IPS-18c (cell line): ENCODE data around the gene NEU3.
"Not testable (repeated sequence)": the region's sequence is repeated elsewhere in the genome, so short reads cannot be mapped to it uniquely, and the experiment has no call there.

Experiments
- H3K4me3 ChIP-seq: 2 replicates; pipeline ENCODE4 v1.7.0; 2013; ENCODE audit warnings: low read depth, mild to moderate bottlenecking, low read length, moderate library complexity; ENCODE audit not compliant: insufficient read depth
- H3K9me3 ChIP-seq: one replicate; pipeline ENCODE4 v1.6.1; 2013; ENCODE audit warnings: mild to moderate bottlenecking, low read length, moderate library complexity; ENCODE audit not compliant: control insufficient read depth, insufficient read depth

The NEU3 gene

GRCh38 chr11:74971424-74971823, 17.3 kb upstream of the NEU3 start:
- Histone ChIP-seq H3K4me3 (no peak overlapping the region), H3K9me3 (peaks cover 2% of the 10 kb centered on the region)

GRCh38 chr11:74978041-74978440, 10.7 kb upstream of the NEU3 start:
- no peaks in the 10 kb centered on the region for H3K9me3 ChIP-seq
- H3K4me3 ChIP-seq, result no peak overlapping the region

GRCh38 chr11:74980634-74981033, 8.1 kb upstream of the NEU3 start:
- Histone ChIP-seq H3K4me3 (no peak overlapping the region), H3K9me3 (no peaks in the 10 kb centered on the region)

GRCh38 chr11:74981888-74982287, 6.8 kb upstream of the NEU3 start:
- Histone ChIP-seq H3K9me3 (no peaks in the 10 kb centered on the region), H3K4me3 (no peak overlapping the region)

- no peak overlapping the region for H3K4me3 ChIP-seq
- no peaks in the 10 kb centered on the region for H3K9me3 ChIP-seq
These were observed 4.7 kb upstream of the NEU3 start for GRCh38 chr11:74984070-74984469.

GRCh38 chr11:74984730-74985129, 4.0 kb upstream of the NEU3 start:
- Histone ChIP-seq H3K4me3 (no peak overlapping the region), H3K9me3 (no peaks in the 10 kb centered on the region)

- Histone ChIP-seq H3K4me3 (peak overlapping the region; percentile 78), H3K9me3 (no peaks in the 10 kb centered on the region)
These were observed 516 bp downstream of the NEU3 start for GRCh38 chr11:74989260-74989638.

- H3K9me3 ChIP-seq, H3K4me3 ChIP-seq: not testable (repeated sequence)
These were observed 1.4 kb downstream of the NEU3 start for GRCh38 chr11:74990150-74990549.

GRCh38 chr11:74990941-74991340, 2.2 kb downstream of the NEU3 start:
- H3K4me3 ChIP-seq, result no peak overlapping the region

GRCh38 chr11:74992852-74993251, 4.1 kb downstream of the NEU3 start:
- no peak overlapping the region for H3K4me3 ChIP-seq
- H3K9me3 ChIP-seq, result no peaks in the 10 kb centered on the region

More at GRCh38 chr11:74990941-74991340, 2.2 kb downstream of the NEU3 start:
- no peaks in the 10 kb centered on the region for H3K9me3 ChIP-seq

GRCh38 chr11:75000975-75001354, 12.2 kb downstream of the NEU3 start:
- no peaks in the 10 kb centered on the region for H3K9me3 ChIP-seq
- H3K4me3 ChIP-seq, result no peak overlapping the region

- H3K4me3 ChIP-seq, result no peak overlapping the region
These were observed 13.0 kb downstream of the NEU3 start for GRCh38 chr11:75001686-75002085.

GRCh38 chr11:75002516-75002915, 13.8 kb downstream of the NEU3 start:
- Histone ChIP-seq H3K9me3 (no peaks in the 10 kb centered on the region), H3K4me3 (no peak overlapping the region)

More at GRCh38 chr11:75001686-75002085, 13.0 kb downstream of the NEU3 start:
- H3K9me3 ChIP-seq, result no peaks in the 10 kb centered on the region

GRCh38 chr11:75004215-75004614, 15.5 kb downstream of the NEU3 start:
- Histone ChIP-seq H3K9me3 (no peaks in the 10 kb centered on the region), H3K4me3 (no peak overlapping the region)

GRCh38 chr11:75011357-75011756, 22.6 kb downstream of the NEU3 start:
- no peaks in the 10 kb centered on the region for H3K9me3 ChIP-seq
- H3K4me3 ChIP-seq, result no peak overlapping the region

- Histone ChIP-seq H3K9me3 (no peaks in the 10 kb centered on the region), H3K4me3 (no peak overlapping the region)
These were observed 23.1 kb downstream of the NEU3 start for GRCh38 chr11:75011872-75012271.

- Histone ChIP-seq H3K9me3 (no peaks in the 10 kb centered on the region), H3K4me3 (no peak overlapping the region)
These were observed 24.3 kb downstream of the NEU3 start for GRCh38 chr11:75013051-75013450.

GRCh38 chr11:75014129-75014528, 25.4 kb downstream of the NEU3 start:
- Histone ChIP-seq H3K4me3 (no peak overlapping the region), H3K9me3 (no peaks in the 10 kb centered on the region)

- not testable (repeated sequence) for H3K4me3 ChIP-seq, H3K9me3 ChIP-seq
These were observed 30.5 kb downstream of the NEU3 start for GRCh38 chr11:75019200-75019599.

GRCh38 chr11:75020328-75020727, 31.6 kb downstream of the NEU3 start:
- H3K4me3 ChIP-seq, H3K9me3 ChIP-seq: not testable (repeated sequence)
